H1 (cell line): ENCODE data around the gene COL20A1. TPM values are rescaled to one million over a fixed set of nuclear protein-coding genes. Genes with fewer than 3 reads are reported as not detected.

Experiments
- CTCF ChIA-PET: fragments of 300-600 bp; sonication (Branson Sonifier 250); formaldehyde crosslinking; loops from one replicate; lab custom pipeline; 2021; ENCODE audit not compliant: partially characterized antibody; lab: Charles Lee
- POLR2A ChIA-PET: fragments of 300-600 bp; sonication (Branson Sonifier 250); formaldehyde crosslinking; loops from one replicate; lab custom pipeline; 2021; ENCODE audit warnings: inconsistent platforms; ENCODE audit not compliant: partially characterized antibody; lab: Charles Lee
- DNase-seq, 2 experiments: peaks; one replicate each; pipeline versions ENCODE4 v3.0.0 to v3.0.0-alpha.2; 2010 to 2022; ENCODE audit warnings: low spot score in 2 of 2, low read depth in 1 of 2, mixed read lengths in 1 of 2
- FAIRE-seq: peaks from 2 replicates; lab custom pipeline; 2011; peaks lifted over from hg19 to GRCh38; lab: Jason Lieb, UNC
- H2AFZ ChIP-seq: 2 replicates; pipeline ENCODE4 v1.8.1; 2012; ENCODE audit warnings: low read length, inconsistent platforms
- H2AK5ac ChIP-seq: 2 replicates; pipeline ENCODE4 v1.6.1; 2013; ENCODE audit warnings: low read depth, low read length
- H2BK120ac ChIP-seq: replicated peaks from 2 replicates; pipeline ENCODE3; 2013; ENCODE audit warnings: low read depth, low read length, inconsistent platforms
- H2BK12ac ChIP-seq: 2 replicates; pipeline ENCODE4 v1.6.1; 2013; ENCODE audit warnings: low read depth, low read length
- H2BK15ac ChIP-seq: 2 replicates; pipeline ENCODE4 v1.6.1; 2013; ENCODE audit warnings: low read length
- H2BK20ac ChIP-seq: 2 replicates; pipeline ENCODE4 v1.6.1; 2013; ENCODE audit warnings: low read length
- H2BK5ac ChIP-seq: 2 replicates; pipeline ENCODE4 v1.6.1; 2013; ENCODE audit warnings: low read depth, low read length
- H3K14ac ChIP-seq: 2 replicates; pipeline ENCODE4 v1.6.1; 2013; ENCODE audit warnings: inconsistent platforms; ENCODE audit not compliant: insufficient read length
- H3K18ac ChIP-seq: 2 replicates; pipeline ENCODE4 v1.6.1; 2013; ENCODE audit warnings: low read length; ENCODE audit errors: extremely low read depth
- H3K23ac ChIP-seq: 2 replicates; pipeline ENCODE4 v1.6.1; 2013; ENCODE audit warnings: inconsistent platforms; ENCODE audit not compliant: insufficient read length
- H3K23me2 ChIP-seq: 2 replicates; pipeline ENCODE4 v1.6.1; 2013; ENCODE audit warnings: low read depth, low read length
- H3K27ac ChIP-seq: 2 replicates; pipeline ENCODE4 v1.6.1; 2011; ENCODE audit warnings: low read depth, low read length, inconsistent platforms
- H3K27me3 ChIP-seq, 4 experiments: replicated peaks in 1 of 4; 1 replicate in 1 of 4; 2 replicates in 3 of 4; pipeline versions ENCODE4 v1.6.1 to v1.8.1; 2011 to 2013; ENCODE audit warnings: low read length in 3 of 4, mild to moderate bottlenecking in 3 of 4, inconsistent platforms in 2 of 4, mixed read lengths in 2 of 4, moderate library complexity in 1 of 4; ENCODE audit not compliant: control insufficient read depth in 3 of 4, insufficient read depth in 3 of 4; ENCODE audit errors: extremely low read depth in 1 of 4
- H3K36me3 ChIP-seq, 4 experiments: 2 replicates each; pipeline versions ENCODE4 v1.6.1 to v1.8.1; 2011 to 2013; ENCODE audit warnings: mild to moderate bottlenecking in 4 of 4, low read length in 3 of 4, moderate library complexity in 2 of 4, control low read depth in 1 of 4, inconsistent platforms in 1 of 4; ENCODE audit not compliant: insufficient read depth in 4 of 4, control insufficient read depth in 2 of 4
- H3K4ac ChIP-seq: replicated peaks from 2 replicates; pipeline ENCODE3; 2013; ENCODE audit warnings: low read length, low read depth, mixed read lengths, inconsistent platforms; ENCODE audit not compliant: insufficient read length
- H3K4me1 ChIP-seq, 4 experiments: replicated peaks in 1 of 4; 1 replicate in 1 of 4; 2 replicates in 3 of 4; pipeline versions ENCODE4 v1.6.1 to v1.8.1; 2011 to 2013; ENCODE audit warnings: low read length in 3 of 4, inconsistent platforms in 2 of 4, mixed read lengths in 1 of 4; ENCODE audit not compliant: insufficient read depth in 4 of 4, control insufficient read depth in 3 of 4
- H3K4me2 ChIP-seq, 2 experiments: 2 replicates each; pipeline versions ENCODE4 v1.6.1 to v1.8.1; 2011 to 2013; ENCODE audit warnings: low read depth in 2 of 2, low read length in 2 of 2, control low read depth in 1 of 2, inconsistent platforms in 1 of 2, mild to moderate bottlenecking in 1 of 2; ENCODE audit not compliant: insufficient read depth in 1 of 2
- H3K4me3 ChIP-seq, 4 experiments: fragments of 200-600, 300-600 bp in 1 of 4; sonication (generic), shearing (Covaris generic), sonication (Bioruptor Twin) in 1 of 4; 2 replicates each; pipeline versions ENCODE4 v1.5.1 to v1.8.1; 2011 to 2016; ENCODE audit warnings: low read length in 4 of 4, low read depth in 3 of 4, control low read depth in 2 of 4, inconsistent platforms in 2 of 4, mild to moderate bottlenecking in 2 of 4, mixed read lengths in 1 of 4, moderate library complexity in 1 of 4; ENCODE audit not compliant: insufficient read depth in 2 of 4; ENCODE audit errors: extremely low read depth in 1 of 4
- H3K56ac ChIP-seq: replicated peaks from 2 replicates; pipeline ENCODE3; 2013; ENCODE audit warnings: low read depth, mild to moderate bottlenecking, mixed read lengths, low read length, inconsistent platforms; ENCODE audit not compliant: insufficient read length
- H3K79me1 ChIP-seq: 2 replicates; pipeline ENCODE4 v1.6.1; 2013; ENCODE audit warnings: low read depth, low read length, control low read depth
- H3K79me2 ChIP-seq, 2 experiments: 2 replicates each; pipeline versions ENCODE4 v1.6.1 to v1.8.1; 2012 to 2013; ENCODE audit warnings: low read length in 2 of 2, mild to moderate bottlenecking in 2 of 2, inconsistent platforms in 1 of 2; ENCODE audit not compliant: insufficient read depth in 2 of 2, control insufficient read depth in 1 of 2
- H3K9ac ChIP-seq, 4 experiments: replicated peaks in 1 of 4; 1 replicate in 1 of 4; 2 replicates in 3 of 4; pipeline versions ENCODE4 v1.6.1 to v1.8.1; 2011 to 2013; ENCODE audit warnings: low read depth in 3 of 4, low read length in 3 of 4, control low read depth in 2 of 4, mild to moderate bottlenecking in 2 of 4, moderate library complexity in 2 of 4, inconsistent platforms in 1 of 4; ENCODE audit errors: extremely low read depth in 1 of 4
- H3K9me3 ChIP-seq, 2 experiments: 2 replicates each; pipeline versions ENCODE4 v1.6.1 to v1.8.1; 2012 to 2013; ENCODE audit warnings: mild to moderate bottlenecking in 2 of 2, moderate library complexity in 2 of 2, control low read depth in 1 of 2, inconsistent platforms in 1 of 2, low read depth in 1 of 2, low read length in 1 of 2, mixed read lengths in 1 of 2; ENCODE audit not compliant: insufficient read depth in 2 of 2
- H4K20me1 ChIP-seq, 2 experiments: replicated peaks in 1 of 2; 2 replicates each; pipeline versions ENCODE3 to v1.8.1; 2011 to 2013; ENCODE audit warnings: inconsistent platforms in 2 of 2, low read length in 2 of 2, mild to moderate bottlenecking in 1 of 2; ENCODE audit not compliant: insufficient read depth in 2 of 2, control insufficient read depth in 1 of 2
- H4K5ac ChIP-seq: 2 replicates; pipeline ENCODE4 v1.6.1; 2013; ENCODE audit warnings: low read length, low read depth, mixed read lengths, inconsistent platforms; ENCODE audit not compliant: insufficient read length
- H4K8ac ChIP-seq: 2 replicates; pipeline ENCODE4 v1.8.0; 2013; ENCODE audit warnings: mild to moderate bottlenecking, moderate library complexity, low read length, inconsistent platforms; ENCODE audit not compliant: insufficient read depth; ENCODE audit errors: extremely low read depth
- H4K91ac ChIP-seq: replicated peaks from 2 replicates; pipeline ENCODE3; 2013; ENCODE audit warnings: low read length, mixed read lengths, inconsistent platforms; ENCODE audit not compliant: insufficient read length
- ATF2 ChIP-seq: IDR thresholded peaks from 2 replicates; pipeline ENCODE4 v1.6.1; 2012; ENCODE audit warnings: low read length, inconsistent platforms
- BCL11A ChIP-seq, 2 experiments: IDR thresholded peaks; one replicate each; pipeline ENCODE4 v1.6.1; 2011; ENCODE audit warnings: low read depth in 2 of 2, low read length in 2 of 2, mild to moderate bottlenecking in 2 of 2
- CBX5 ChIP-seq: fragments of 300-800, 300-1000 bp; sonication (generic); IDR thresholded peaks from 2 replicates; pipeline ENCODE4 v1.7.1; 2016; ENCODE audit warnings: antibody characterized with exemption, low read length, low read depth
- CEBPB ChIP-seq: IDR thresholded peaks from 2 replicates; pipeline ENCODE4 v1.6.1; 2012; ENCODE audit warnings: low read depth, low read length
- CHD1 ChIP-seq: IDR thresholded peaks from 2 replicates; pipeline ENCODE4 v1.6.1; 2012; ENCODE audit warnings: low read depth, low read length, improper control_type of control experiment
- CREB1 ChIP-seq: IDR thresholded peaks from 2 replicates; pipeline ENCODE4 v1.6.1; 2012; ENCODE audit warnings: inconsistent platforms
- EGR1 ChIP-seq: IDR thresholded peaks from 2 replicates; pipeline ENCODE4 v1.6.1; 2011; ENCODE audit warnings: low read depth, low read length, borderline replicate concordance
- EZH2 ChIP-seq: fragments of 200-600 bp; sonication (generic); IDR thresholded peaks from 2 replicates; pipeline ENCODE4 v1.7.1; 2012; ENCODE audit warnings: low read depth, mild to moderate bottlenecking, moderate library complexity, low read length, inconsistent platforms; ENCODE audit not compliant: severe bottlenecking
- TCF12 ChIP-seq: IDR thresholded peaks from 2 replicates; pipeline ENCODE4 v1.6.1; 2011; ENCODE audit warnings: low read depth, mild to moderate bottlenecking, low read length
- WGBS, 2 experiments: shearing (Covaris generic) in 1 of 2; methylation state at CpG; one replicate each; pipeline versions ENCODE4 v1.1.6 to v1.1.7; 2013 to 2015; ENCODE audit warnings: low lambda C conversion rate in 2 of 2, mixed read lengths in 2 of 2, inconsistent platforms in 1 of 2, low coverage in 1 of 2, missing lambda C conversion rate in 1 of 2; ENCODE audit not compliant: insufficient replicate concordance in 2 of 2, insufficient coverage in 1 of 2, insufficient read length in 1 of 2; ENCODE audit errors: extremely low coverage in 1 of 2, missing lambda C conversion rate in 1 of 2; 5-methylcytosine and 5-hydroxymethylcytosine counted together
- polyA plus RNA-seq, 7 experiments: library from polyadenylated mRNA; depleted of rRNA in 3 of 7; stranded (reverse) in 5 of 7; unstranded in 2 of 7; fragments of >200 nt in 5 of 7; fragments of 200-250 nt in 2 of 7; gene quantifications; 1 replicate in 5 of 7; 2 replicates in 1 of 7; 4 replicates in 1 of 7; pipeline versions ENCODE4 v1.2.1 to v1.2.3, GENCODE V29; 2011 to 2013; ENCODE audit warnings: missing spikeins in 2 of 7, mixed read lengths in 2 of 7
- total RNA-seq: library from RNA; stranded (reverse); fragmentation: NEBNext Ultra II Directional; extraction: Animal tissue kit (Norgen Biotek cat#: 25700); gene quantifications from 2 replicates; pipeline ENCODE4 v1.2.1, GENCODE V29; 2021

Gene COL20A1
- total and polyA plus RNA-seq, 2 of the 8 experiments (the other 6 are each of a cell fraction or from before 2014, with no cell fraction given): 0.19 to 0.21 TPM

DNA sequence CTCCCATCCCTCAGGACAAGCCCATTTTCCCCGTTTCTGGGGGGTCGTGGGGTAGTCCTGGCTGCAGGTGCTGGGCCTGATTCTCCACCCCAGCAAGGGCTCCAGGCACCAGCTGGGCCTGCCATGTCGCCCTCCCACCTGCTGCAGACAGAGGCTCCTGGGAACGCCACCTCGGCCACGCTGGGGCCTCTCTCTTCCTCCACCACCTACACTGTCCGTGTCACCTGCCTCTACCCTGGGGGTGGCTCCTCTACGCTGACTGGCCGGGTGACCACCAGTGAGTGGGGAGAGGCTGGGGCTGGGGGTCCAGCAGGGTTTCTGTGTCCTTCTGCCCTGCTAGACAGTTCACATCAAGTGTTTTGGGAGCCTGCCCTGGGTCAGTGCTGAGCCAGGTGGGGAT lies 19.3 kb downstream of the COL20A1 start:
- H2AK5ac ChIP-seq: no peak overlapping the region
- no peaks in the 10 kb centered on the region for H3K23me2 ChIP-seq
- H3K4me1 ChIP-seq: no peaks in the 10 kb centered on the region; a peak in 2 of 7 replicates
- H2BK15ac ChIP-seq: no peak overlapping the region
- no peaks in the 10 kb centered on the region for H3K9me3 ChIP-seq
- FAIRE-seq (no peak), DNase-seq (no peak)
- CTCF ChIA-PET: interaction anchor here (6.5 kb wide), 1 partner anchor 69 kb away, joined by 230 read pairs; no protein-coding TSS in a partner anchor
- no peaks in the 10 kb centered on the region for H3K79me2 ChIP-seq
- 78% methylated on average over 9 of the region's 9 CpGs; no CpG with 5 or more reads in 1 of the 2 experiments for whole genome bisulfite sequencing, 2 experiments
- H3K27ac ChIP-seq: no peak overlapping the region
- no peak overlapping the region for H3K4me3 ChIP-seq
- H3K4me2 ChIP-seq: no peak overlapping the region
- no peaks in the 10 kb centered on the region; a peak in 1 of 8 replicates for H3K36me3 ChIP-seq
- H4K20me1 ChIP-seq: no peaks in the 10 kb centered on the region
- no peak overlapping the region for H2AFZ ChIP-seq
- no peak overlapping the region for H3K56ac ChIP-seq
- H2BK12ac ChIP-seq: no peak overlapping the region
- POLR2A ChIA-PET: interaction anchor here (0.6 kb wide), 1 partner anchor 64 kb away, joined by 3 read pairs; no protein-coding TSS in a partner anchor
- H2BK5ac ChIP-seq: no peak overlapping the region
- no peaks in the 10 kb centered on the region for H3K79me1 ChIP-seq
- H2BK120ac ChIP-seq: no peak overlapping the region
- H3K23ac ChIP-seq: no peak overlapping the region
- no peak overlapping the region for H2BK20ac ChIP-seq
- H3K27me3 ChIP-seq: no peaks in the 10 kb centered on the region
- H3K9ac ChIP-seq: no peak overlapping the region
- H3K14ac ChIP-seq: no peak overlapping the region
- no peak overlapping the region for H4K5ac ChIP-seq
- H4K91ac ChIP-seq: no peak overlapping the region
- no peak for TF ChIP-seq CREB1
- no peak for TF ChIP-seq CEBPB
- no peak for TF ChIP-seq BCL11A (IDR thresholded peaks at IDR 0.05; ENCODE audit: low read depth in 2 of 2, low read length in 2 of 2)
- TF ChIP-seq CHD1: no peak
- TF ChIP-seq CBX5: no peak
- no peak for TF ChIP-seq ATF2
- no peak for TF ChIP-seq EGR1
- TF ChIP-seq EZH2: no peak
- TF ChIP-seq TCF12: no peak
- H3K4ac ChIP-seq: no peak overlapping the region
- H3K18ac ChIP-seq: no peak overlapping the region
- H4K8ac ChIP-seq: no peak overlapping the region
